Activated CD4-positive, alpha-beta T cell treated with anti-CD3 and anti-CD28 coated beads, Interleukin-2, amount 50 U/mL, for 16 hours (primary cell): ENCODE measurements around the gene RER1.

Experiments used
- DNase-seq: peaks from one replicate; pipeline ENCODE4 v3.0.0-alpha.2; 2020

Gene RER1

DNA sequence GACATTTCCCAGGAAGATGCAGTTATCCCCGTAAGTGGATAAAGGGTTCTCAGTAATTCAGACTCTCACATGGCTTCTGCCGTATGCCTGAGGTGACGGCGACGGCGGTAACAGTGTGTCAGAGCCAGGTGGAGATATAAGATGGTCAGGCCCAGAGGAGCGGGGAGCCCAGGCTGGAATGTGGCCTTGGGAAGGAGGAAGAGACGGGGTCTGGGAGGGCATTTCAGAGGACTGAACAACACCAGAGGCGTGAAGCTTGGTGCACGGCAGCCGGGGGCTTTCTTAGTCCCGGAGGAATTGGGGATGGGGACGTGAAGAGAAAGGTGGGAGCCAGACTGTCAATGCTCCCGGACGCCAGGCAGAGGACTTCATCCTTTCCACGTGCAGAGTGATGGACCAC lies 1.0 kb downstream of the RER1 start:
- DNase-seq = no peak

GRCh38 chr1:2393471-2393877 lies 1.8 kb downstream of the RER1 start:
- DNase-seq = no peak

DNA sequence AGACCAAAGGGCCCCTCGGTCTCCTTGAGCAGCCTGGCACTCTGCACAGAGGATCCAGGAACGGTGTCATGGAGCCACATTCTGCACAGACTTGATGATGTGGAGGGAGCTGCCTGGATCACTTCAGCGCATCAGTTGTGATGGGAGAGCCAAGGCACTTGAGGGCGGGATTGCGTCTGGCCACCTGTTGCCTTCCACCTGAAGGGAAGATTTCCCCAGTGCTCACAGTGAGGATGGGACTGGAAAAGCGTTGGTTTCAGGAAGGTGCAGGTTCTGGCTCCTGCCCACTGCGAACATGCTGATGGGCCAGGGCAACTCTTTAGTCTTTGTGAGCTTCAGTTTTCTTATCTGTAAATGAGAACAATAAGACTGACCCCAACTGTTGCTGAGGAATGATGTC lies 2.6 kb downstream of the RER1 start:
- no peak for DNase-seq

DNA sequence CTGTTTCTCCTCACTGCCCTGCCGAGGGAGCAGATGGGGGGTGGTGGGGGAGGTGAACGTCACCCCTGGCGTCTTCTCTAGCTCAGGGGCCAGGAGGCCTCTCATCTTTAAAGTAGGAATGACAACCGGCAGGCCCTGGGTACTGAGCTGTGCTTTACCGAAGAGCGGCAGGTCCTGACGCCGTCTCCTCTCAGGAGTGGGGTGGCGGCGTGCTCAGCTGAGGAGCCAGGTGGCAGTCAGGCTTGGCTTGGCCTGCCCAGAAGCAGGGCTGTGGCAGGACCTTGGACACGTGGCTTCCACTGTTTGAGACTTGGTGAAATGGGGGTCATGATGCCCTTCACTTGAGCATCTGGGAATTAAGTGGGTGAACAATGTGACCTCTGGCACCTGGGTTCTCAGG lies 3.1 kb downstream of the RER1 start:
- no peak for DNase-seq

- DNase-seq = no peak
Measured at GRCh38 chr1:2395245-2395644, 3.6 kb downstream of the RER1 start.

DNA sequence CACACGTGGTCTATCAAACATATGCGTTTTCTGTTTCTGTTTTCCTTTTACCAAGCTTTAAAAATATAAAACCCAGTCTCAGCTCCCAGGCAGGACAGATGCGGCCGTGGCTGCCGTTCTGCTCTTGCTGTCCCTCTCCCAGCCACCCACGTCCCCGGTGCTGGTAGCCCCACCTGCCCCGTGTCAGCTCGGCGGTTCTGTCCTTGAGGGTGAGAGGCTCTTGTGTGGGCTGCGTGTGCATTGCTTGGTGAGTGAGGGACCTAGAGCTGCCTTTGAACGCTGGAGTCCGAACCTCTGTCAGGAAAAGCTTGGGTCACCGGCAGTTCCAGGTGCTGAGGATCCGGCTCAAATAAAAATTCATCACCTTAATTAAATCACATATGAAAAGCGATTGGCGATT lies 4.4 kb downstream of the RER1 start:
- DNase-seq = no peak

GRCh38 chr1:2396476-2396875 lies 4.8 kb downstream of the RER1 start:
- no peak for DNase-seq

DNA sequence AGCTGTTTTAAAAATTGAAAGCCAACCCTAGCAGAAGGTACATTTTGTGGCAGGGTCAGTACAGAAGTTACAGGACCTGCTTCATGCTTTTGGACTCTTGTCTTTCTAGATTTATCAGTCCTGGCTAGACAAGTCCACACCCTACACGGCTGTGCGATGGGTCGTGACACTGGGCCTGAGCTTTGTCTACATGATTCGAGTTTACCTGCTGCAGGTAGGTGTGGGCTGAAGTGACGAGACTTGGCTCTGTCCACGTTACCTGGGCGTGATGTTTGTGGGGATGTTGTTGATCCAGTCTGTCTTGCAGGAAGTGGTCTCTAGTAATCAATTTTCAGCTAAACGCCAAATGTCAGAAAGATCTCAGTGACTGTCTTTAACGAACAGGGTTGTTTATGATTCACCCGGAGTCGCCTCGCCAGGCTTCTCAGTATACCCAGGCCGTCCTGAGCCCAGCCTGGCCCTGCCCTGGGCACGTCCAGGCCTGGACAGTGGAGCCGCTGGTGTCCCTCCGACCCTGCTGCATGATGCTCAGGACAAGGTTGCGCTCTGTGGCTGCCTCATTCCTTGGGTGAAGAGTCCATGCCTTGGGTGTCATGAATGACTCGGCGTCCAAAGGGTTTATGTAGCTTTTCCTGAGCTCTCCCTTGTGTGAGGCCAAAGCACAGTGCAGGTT lies 5.5 kb downstream of the RER1 start:
- DNase-seq = no peak

DNA sequence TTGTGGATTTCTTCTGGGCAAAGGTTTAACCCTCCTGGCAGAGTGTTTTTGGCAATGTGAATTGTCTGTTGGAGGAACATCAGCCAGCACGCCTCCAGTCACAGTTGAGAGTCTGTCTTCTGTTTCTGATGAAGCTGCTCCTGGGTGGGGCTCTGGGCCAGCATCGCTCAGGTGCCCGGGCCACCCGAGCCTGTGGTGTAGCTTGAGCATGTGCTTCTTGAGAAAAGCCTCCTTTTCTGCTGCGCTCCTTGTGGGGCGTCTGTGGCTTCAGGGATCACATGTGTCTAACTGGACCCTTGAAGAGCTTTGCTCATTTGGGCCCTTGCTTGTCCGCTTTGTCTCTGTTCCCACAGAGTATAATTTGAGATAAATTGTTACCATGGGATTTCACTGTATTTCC lies 7.2 kb downstream of the RER1 start:
- no peak for DNase-seq

DNA sequence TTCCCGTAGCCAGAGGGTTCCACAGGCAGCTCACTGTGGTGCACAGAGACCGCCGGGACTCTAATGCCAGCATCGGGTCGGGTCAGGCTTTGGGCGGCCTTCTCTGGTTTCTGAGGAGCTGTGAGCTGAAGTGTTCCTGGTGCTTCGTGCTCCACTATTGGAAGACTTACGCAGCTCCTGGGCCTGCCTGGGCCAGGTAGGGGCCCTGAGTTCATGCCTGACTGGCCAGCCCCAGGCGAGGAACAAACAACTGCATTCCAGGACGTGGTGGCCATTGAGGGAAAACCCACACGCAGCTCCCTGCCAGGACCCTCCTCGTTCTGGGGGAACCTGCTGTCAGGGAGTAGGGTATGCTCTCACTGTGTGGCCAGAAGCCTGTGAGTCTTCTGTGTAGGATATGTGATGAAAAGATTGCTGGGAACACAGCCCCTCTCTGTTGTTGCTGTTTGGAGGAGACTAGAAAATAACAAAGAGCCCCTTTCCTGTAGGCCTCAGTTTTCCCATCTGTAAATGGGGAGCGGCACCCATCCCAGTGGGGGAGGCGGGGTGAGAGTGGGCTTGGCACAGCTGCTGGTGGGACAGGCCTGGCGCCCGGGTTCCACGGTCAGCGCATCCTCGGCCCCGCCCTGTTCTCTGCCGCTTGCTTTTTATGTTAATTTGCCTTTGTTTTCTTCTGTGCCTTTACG lies 8.4 kb downstream of the RER1 start:
- DNase-seq = no peak

DNA sequence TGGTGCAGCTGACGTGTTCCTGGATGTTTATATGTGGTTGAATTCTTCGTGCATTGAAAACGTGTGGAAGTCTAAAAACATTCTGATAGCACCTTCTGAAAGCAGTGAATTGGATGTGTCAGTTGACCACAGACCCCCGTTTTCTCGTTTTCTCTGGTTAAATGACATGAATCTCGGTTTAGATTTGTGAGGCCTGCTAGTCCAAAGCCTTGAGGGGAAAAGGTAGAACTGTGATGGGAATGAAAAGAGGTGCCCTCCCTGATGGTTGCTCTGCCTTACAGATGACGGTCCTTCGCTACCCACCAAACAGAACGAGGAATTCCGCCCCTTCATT lies 8.9 kb downstream of the RER1 start:
- DNase-seq = no peak

- DNase-seq = no peak
Measured at GRCh38 chr1:2400950-2401649, 9.5 kb downstream of the RER1 start.

DNA sequence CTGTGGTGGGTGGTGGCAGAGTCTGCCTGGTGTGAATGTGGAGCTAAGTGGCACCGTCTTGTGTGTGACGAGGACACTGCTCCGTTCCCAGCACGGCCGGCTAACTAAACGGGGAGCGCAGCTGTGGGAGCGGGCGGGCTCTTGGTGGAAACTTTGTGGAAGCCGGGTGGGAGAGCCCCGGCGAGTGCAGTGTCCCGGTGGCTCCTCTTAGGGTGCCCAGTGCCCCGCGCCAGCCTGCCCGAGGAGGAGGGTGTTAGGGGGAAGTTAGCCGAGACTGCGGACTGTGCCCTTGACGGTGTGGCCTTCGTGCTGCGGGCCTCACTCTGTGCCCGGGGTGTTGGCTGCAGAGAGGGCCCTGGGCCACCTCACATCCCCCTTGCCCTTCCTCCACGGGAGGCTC lies 10.8 kb downstream of the RER1 start:
- DNase-seq = no peak

DNA sequence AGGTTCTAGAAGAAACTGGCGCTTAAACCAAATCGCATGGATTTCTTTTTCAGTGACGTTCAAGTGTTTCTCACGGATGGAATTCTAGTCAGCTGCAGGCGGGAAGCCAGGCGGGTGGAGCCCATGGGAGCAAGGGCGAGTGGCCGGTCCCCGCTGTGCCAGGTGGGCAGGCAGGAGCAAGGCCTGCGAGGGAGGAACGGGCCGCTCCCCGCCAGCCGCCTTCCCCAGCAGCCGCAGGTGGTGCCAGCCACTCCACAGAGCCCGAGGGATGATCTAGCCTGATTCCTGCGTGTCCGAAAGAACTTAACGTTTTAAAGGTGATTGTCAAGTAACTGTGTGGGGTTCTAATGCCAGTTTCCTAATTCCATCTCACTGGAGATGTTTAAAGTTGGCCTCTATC lies 11.6 kb downstream of the RER1 start:
- no peak for DNase-seq

DNA sequence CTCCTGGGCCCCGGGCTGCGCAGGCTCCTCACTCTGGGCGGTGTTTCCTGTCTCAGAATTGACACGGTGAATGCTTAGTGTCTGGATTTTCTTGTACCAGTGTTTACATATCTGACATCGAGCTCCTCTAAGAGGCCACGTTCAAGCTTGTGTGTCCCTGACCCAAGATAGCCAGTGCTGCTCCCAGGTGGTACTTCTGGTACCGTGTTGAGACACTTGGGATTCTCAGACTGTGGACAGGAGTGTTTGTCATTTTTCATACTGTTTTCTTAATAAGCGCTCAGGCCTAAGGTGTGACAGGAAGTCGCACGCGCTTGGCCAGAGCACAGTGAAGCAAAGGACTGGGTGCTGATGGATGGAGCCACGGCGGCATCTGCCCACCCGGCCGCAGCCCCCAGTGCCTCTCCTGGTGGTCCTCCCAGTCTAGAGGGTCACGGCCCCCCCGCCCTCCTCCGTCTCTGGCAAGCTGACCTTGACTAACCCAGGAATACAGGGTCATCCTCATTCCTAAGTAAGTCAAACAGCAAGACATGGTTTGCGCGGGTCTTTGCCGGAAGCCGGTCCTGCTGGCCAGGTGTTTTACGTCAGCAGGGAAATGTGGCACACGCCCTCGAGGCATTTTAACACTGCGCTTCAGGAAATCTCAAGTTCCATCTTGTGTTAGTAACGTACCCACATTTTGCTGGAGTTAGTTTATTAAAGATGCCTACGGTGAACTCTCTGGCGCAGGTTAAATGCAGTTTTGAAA lies 12.7 kb downstream of the RER1 start:
- no peak for DNase-seq

GRCh38 chr1:2404890-2405511 lies 13.4 kb downstream of the RER1 start:
- DNase-seq = no peak

- no peak for DNase-seq
Measured at GRCh38 chr1:2405588-2406295, 14.1 kb downstream of the RER1 start.

- DNase-seq = no peak
Measured at GRCh38 chr1:2406451-2407041, 14.9 kb downstream of the RER1 start.

DNA sequence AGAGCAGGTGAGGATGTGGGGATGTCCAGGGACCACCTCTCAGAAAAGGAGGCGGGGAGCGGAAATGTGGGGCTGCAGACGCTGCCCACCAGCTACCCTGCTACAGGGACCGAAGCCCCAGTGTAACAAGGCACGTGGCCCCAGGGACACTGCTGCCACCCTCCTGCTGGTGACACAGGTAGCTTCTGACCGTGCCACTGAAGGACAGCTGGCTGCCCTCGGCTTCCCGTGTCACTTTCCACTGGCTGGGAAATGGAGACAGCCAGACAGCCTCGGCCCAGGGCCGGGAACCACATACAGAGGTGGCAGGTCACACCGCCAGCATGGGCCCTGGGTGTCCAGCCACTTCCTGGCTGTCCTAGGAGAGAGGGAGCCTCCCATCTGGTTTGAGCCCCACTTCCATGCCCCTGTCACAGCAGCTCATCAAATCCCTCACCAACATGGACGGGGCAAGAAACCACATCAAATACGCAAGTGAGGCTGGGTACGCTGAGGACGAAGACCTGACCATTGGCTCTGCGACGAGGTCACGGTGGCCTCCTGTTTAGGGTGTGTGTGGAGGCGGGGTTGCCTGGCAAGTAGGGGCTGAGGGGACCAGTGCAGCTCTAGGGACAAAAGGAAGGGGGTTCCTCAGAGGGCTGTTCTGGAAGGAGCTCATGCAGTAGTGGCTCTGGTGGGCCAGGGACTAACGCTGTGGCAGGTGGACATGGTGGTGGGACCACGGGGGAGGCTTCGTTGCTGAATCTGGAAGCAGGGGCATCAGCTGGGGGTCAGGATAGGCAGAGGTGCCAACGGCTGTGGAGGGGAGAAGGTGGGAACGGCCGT lies 15.7 kb downstream of the RER1 start:
- no peak for DNase-seq

GRCh38 chr1:2407991-2408275 lies 16.3 kb downstream of the RER1 start:
- DNase-seq = no peak

GRCh38 chr1:2408456-2408855 lies 16.8 kb downstream of the RER1 start:
- no peak for DNase-seq

- DNase-seq = no peak
Measured at GRCh38 chr1:2408859-2409276, 17.2 kb downstream of the RER1 start.
